HG03066 (cell line): ENCODE data around the gene ABCC1.

Experiments used
- ATAC-seq: cut with Tn5 transposase; IDR thresholded peaks from one replicate; pipeline ENCODE4 v1.9.1; 2021; ENCODE audit warnings: low read depth; ENCODE audit not compliant: unreplicated experiment

Gene ABCC1

DNA sequence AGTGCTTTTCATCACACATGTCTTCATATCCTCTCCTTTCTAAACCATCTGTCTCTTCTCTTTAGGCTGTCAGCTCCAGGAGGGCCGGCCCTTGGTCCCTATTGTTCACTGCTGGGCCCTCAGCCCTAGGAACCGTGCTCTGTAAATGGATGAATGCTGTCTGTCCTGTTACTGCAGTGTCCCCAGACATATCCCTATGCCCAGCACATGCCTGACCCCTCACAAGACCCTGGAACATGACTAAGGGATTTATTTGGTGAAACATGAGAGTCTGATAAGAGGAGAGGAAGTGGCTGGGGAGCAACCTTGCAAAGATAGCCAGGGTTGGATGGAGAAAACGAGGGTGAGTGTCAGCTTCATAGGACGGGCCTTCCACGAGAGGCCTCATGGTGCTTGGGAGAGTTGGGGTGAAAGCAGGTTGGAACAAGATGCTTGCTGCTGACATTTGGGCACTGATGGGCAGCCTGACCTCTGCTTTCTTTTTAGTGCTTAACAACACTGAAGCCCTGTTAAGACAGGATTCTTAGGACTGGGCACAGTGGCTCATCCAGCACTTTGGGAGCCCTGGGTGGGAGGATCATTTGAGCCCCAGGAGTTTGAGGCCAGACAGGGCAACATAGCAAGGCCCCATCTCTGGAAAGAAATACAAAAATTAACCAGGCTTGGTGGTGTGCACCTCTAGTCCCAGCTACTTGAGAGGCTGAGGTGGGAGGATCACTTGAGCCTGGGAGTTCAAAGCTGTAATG lies 39.0 kb downstream of the ABCC1 start:
- ATAC-seq = no peak

DNA sequence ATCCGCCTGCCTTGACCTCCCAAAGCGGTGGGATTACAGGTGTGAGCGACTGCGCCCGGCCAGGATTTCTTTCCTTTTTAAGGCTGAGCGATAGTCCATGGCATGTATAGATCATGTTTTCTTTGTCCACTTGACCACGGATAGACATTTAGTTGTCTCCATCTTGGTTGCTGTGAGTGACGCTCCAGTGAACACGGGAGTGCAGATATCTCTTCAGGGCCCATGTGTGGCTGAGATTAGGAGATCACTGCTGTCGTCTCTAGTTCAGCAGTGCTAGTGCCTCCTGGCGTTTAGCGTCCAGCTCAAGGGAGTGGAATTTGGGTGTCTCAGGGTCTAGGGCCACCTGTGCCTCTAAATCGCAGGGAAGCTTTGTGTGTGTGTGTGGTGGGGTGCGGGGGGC lies 41.5 kb downstream of the ABCC1 start:
- no peak for ATAC-seq

DNA sequence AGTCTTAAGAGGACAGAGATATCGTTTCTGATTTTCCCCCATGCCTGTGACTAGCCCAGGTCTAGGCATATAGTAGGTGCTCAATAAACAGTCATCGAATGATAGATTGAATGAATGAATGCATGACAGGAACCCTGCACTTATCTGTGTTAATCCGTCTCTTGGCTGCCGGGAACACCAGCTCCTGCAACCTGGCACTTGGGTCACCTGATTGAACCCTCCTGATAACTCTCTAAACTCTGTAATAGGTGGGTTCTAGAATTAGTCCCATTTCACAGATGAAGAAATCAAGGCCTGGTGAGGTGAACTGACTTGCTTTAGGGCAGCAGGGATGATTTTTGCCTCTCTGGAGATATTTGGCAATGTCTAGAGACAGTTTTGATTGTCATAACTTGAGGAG lies 43.7 kb downstream of the ABCC1 start:
- no peak for ATAC-seq

DNA sequence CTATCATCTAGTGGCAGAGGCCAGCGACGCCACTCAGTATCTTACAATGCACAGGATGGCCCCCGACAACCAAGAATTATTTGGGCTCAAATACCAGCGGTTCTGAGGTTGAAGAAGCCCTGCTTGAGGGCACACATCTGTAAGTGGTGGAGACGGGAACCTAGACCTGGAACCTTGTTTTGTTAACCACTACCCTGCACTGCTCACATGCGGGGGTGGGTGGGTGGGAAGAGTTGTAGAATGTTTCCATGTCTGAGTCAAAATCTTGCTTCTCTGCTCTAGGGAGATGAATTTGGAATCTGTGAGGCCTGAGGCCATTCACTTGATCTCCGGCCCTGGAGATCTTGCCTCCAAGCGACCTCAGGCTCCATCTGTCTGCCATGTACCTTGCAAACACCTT lies 44.1 kb downstream of the ABCC1 start:
- ATAC-seq = no peak

DNA sequence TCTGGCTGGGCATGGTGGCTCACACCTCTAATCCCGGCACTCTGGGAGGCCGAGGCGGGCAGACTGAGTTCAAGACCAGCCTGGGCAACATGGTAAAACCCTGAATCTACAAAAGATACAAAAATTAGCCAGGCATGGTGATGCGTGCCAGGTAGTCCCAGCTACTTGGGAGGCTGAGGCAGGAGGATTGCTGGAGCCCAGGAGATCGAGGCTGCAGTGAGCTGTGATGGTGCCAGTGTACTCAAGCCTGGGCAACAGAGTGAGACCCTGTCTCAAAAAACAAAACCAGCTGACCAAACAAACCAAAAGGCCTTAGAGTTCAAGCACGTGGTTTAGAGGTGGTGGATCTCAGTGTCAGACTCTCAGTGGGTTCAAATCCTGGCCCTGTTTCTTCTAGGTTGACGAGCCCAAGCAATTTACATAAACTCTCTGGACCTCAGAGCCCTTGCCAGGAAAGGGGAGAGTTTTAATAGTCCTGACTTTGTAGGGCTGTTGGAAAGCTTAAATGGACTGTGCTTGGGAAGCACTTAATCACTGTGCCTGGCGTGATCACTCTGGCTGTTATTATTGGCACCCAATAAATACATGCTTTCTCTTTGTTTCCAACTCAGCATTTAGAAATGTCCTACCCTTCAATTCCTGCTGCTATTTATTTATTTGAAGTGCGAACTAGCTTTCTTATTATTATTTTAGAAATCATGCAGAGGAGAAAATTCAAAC lies 44.7 kb downstream of the ABCC1 start:
- no peak for ATAC-seq

DNA sequence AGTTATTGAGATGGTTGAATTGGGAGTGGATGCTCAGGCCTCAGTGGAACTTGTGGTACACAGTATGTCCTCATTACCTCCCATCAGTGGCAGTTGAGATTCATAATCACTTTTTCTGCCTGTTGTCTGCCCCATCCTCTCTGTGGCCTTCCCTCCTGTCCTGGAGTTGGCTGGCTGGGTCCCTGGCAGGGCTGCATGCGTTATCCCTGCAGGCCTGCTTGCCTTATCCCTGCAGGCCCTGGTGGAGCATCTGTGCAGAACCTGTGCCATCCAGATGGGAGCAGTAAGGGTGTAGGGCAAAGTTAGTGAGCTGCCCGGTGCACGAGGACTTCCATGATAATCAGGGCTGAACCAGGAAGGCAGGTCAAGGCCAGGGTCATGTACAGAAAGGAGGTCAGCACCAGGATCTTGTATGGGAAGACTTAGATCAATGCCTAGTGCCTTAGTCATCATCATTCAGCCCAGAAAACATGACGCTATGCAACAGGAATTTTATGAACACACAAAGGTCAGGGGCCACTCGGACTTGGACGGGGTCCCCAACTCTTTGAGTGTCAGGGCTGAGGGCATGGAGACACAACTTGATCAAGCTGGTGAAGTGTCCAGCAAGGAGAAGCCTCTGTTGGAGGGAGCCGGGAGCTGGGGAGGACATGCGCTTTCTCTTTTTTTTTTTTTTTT lies 47.2 kb downstream of the ABCC1 start:
- ATAC-seq = no peak

DNA sequence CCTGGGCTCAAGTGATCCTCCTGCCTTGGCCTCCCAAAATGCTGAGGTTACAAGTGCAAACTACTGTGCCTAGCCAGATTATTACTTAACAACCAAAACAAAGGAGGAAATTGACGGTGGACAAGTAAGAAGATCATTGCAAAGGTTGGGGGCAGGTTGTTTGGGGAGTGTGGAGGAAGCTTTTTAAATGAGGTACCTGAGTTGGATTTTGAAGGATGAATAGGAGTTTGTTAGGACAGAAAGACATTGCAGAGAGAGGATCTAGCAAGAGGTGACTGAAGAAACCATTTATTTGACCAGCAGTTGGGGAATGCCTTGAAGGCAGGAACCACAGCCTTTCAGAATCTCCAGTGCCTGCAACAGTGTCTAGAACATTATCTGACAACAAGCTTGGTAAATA lies 51.3 kb downstream of the ABCC1 start:
- no peak for ATAC-seq

DNA sequence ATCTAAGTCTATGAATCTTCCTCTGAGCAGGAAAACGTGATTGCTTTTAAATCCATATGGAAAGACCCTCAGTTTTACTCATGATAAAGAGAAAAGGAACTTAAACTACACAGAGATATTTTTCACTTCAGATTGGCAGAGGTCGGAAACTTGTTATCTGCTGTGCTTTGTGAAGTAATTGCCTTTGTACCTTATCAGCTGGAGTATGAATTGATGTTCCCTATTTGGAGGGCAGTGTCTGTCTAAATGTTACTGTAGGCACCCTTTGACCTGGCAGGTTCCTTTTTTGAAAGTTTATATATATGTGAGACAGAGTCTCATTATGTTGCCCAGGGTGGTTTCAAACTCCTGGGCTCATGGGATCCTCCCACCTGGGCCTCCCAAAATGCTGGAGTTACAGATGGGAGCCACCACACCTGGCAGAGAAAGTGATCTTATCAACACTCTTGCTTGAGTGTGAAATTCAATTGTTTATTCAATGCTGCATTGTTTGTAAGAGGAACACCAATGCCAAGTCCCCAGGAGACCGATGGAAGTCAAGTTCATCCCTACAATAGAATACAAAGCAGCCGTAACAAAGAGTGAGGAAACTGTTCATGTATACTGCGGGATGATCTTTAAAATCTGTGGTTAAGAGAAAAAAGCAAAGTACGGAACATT lies 52.3 kb downstream of the ABCC1 start:
- no peak for ATAC-seq

DNA sequence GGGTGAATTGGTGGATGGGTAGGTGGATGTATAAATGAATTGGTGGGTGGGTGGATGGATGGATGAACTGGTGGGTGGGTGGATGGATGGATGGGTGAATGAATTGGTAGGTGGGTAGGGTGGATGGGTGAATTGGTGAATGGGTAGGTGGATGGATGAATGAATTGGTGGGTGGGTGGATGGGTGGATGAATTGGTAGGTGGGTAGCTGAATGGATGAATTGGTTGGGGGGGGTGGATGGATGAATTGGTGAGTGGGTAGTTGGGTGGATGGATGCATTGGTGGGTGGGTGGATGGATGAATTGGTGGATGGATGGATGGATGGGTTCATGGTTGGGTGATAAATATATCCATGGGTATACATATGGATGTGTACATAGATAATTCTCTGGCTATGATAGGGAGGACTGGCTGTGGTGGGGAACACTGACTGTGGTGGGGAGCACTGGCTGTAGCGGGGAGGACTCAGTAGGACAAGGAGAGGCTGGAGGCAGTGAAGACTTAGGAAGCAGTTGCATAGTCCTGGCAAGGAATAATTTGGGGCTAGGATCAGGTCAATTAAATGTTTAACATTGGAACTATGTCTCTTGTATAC lies 54.4 kb downstream of the ABCC1 start:
- no peak for ATAC-seq

DNA sequence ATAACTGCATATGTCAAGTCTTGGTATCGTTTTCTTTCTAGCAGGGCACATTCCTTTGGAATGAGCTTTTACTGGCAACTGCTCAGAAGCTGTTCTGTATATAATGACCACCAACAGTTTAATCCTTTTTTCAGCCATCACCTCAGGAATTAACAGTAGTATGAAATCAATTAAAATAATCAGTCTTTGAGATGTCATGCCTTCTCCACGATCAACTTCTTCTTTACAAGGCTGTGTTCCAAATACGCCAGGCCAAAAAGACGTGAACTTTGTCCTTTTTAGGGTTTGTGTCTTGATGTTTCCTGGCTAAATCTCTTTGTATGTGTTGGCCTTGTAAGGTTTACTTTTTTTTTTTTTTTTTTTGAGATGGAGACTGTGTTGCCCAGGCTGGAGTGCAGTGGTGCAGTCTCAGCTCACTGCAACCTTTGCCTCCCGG lies 54.9 kb downstream of the ABCC1 start:
- no peak for ATAC-seq

DNA sequence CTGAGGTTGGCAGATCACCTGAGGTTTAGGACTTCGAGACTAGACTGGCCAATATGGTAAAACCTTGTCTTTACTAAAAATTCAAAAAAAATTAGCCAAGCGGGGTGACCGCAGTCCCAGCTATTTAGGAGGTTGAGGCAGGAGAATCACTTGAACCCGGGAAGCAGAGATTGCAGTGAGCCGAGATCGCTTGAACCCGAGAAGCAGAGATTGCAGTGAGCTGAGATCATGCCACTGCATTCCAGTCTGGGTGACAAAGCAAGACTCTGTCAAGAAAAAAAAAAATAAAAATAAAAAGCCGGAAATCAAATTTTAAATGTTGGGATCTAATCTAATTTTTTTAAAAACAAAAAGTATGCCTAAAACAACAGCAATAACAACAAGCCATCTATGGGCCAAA lies 56.3 kb downstream of the ABCC1 start:
- ATAC-seq = no peak

DNA sequence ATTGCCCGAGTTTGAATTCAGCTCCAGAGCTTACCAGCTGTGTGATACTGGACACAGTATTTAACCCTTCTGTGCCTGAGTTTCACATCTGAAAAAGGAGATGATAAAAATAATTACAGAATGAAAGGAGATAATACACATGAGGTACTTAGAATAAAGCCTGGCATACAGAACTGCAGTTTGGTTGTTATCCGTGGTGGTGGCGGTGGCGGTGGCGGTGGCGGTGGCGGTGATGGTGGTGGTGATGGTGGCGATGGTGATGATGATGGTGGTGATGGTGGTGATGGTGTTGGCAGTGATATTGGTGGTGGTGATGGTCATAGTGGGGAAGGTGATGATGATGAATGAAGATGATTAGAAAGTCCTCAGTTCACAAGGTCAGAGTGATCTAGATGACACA lies 57.2 kb downstream of the ABCC1 start:
- no peak for ATAC-seq

DNA sequence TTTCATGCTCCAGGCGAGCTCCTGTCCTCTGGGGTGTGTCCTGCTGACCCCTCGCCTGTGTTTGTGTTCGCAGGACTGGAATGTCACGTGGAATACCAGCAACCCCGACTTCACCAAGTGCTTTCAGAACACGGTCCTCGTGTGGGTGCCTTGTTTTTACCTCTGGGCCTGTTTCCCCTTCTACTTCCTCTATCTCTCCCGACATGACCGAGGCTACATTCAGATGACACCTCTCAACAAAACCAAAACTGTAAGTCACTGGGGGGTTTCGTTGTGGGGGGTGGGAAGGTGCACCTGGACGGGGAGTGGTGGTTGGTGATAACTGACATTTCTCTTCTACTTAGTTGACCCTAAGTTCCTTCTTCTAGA lies 58.3 kb downstream of the ABCC1 start:
- ATAC-seq = no peak

DNA sequence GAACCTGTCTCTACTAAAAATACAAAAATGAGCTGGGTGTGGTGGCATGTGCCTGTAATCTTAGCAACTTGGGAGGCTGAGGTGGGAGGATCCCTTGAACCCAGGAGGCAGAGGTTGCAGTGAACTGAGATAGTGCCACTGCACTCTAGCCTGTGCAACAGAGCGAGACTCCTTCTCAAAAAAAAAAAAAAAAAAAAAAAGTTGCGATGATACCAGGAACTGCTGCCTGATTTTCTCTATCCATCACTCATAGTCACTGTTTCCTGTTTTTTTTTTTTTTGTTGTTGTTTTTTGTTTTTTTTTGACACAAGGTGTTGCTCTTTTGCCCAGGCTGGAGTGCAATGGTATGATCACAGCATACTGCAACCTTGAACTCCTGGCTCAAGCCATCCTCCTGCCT lies 59.2 kb downstream of the ABCC1 start:
- no peak for ATAC-seq

DNA sequence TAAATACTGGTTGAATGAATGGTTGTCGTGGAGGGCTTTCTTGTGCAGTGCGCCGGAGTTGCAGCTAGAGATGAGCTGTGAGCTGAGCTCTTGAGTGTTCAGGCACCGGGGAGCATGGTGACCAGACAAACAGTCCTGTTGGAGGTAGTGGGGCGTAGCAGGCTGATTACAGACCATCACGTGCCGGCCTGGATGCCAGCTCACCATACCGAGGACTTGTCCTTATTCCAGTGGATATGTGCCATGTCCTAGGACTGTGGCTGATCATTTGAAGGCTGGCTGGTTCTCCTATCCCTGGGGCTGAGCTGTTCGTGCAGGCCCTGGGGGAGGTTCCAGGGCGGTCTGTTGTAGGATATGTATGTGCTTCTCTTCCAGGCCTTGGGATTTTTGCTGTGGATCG lies 60.0 kb downstream of the ABCC1 start:
- ATAC-seq = no peak

DNA sequence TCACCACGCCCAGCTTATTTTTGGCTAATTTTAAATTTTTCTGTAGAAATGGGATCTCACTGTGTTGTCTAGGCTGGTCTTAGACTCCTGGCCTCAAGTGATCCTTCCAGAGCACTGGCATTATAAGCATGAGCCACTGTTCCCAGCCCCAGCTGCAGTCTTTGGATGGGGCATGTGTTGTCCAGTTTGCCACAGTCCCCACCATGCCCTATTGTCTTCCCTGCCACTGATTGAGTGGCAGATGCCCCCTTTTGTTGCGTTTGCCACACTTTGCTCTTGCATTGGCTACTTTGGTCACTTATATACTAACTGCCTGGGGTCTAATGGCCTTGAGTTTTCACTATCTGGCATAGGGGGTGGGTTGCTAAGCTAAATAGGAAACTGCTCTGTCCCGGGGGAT lies 60.8 kb downstream of the ABCC1 start:
- ATAC-seq = no peak

DNA sequence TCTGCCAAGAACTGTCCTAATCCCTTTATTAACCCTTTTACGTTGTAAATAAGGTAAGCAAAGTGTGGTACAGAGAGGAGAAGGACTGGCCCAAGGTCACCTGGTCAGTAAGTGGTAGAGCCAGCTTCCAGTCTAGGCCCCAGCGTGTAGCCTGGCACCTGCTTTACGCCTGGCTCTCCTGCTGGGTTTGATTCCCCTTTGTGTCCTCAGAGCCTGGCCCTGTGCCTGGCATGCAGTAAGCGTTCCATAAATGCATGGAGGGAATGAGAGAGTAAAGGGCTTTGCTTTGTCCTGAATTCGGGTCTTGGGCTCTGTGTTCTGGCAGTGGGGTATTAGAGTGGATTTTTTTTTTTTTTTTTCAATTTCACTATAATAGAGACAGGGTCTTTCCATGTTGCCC lies 62.7 kb downstream of the ABCC1 start:
- no peak for ATAC-seq

DNA sequence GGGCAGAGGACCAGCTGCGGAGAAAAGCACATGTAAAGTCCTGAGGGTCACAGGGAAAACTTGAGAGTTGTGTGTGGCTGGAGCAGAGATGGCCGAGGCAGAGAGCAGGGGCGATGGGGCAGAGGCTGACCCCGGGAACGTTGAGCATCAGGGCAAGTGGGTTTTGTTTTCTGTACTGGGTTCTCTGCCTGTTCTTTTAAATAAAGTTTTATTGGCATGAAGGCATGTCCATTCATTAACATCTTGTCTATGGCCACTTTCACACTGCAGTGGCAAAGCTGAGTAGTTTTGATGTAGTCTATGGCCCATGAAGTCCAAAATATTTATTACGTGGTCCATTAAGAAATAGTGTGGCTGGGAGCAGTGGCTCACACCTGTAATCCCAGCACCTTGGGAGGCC lies 64.4 kb downstream of the ABCC1 start:
- ATAC-seq = no peak

DNA sequence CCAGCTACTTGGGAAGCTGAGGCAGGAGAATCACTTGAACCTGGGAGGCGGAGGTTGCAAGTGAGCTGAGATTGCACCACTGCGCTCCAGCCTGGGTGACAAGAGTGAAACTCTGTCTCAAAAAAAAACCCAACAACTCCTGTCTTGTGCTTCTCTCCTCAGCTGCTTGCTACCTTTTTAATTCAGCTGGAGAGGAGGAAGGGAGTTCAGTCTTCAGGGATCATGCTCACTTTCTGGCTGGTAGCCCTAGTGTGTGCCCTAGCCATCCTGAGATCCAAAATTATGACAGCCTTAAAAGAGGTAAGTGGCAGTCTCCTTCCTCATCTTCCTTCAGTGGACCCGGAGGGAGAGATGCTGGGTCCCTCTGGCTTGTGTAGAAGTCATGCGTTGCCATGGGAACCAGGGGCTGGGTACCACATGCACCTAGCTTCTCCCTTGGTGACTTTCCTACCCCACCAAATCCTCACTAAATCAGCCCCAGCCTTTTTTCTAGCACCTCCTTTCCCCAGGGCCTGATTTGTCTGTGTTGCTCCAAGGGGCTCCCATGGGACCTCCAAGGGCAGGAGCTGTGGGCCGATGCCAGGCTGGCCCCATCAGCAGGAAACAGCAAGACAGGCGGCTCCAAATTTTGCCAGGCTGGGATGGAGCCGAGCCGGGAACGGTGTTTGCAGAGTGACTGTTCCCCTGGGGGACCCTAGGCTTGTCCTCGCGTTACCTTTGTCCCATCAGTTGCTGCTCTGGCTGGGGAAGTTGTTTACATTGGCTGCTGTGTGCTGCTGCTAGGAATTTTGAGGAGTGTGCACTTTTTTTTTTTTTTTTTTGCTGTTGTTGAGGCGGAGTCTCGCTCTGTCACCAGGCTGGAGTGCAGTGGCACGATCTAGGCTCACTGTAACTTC lies 65.2 kb downstream of the ABCC1 start:
- ATAC-seq = no peak

DNA sequence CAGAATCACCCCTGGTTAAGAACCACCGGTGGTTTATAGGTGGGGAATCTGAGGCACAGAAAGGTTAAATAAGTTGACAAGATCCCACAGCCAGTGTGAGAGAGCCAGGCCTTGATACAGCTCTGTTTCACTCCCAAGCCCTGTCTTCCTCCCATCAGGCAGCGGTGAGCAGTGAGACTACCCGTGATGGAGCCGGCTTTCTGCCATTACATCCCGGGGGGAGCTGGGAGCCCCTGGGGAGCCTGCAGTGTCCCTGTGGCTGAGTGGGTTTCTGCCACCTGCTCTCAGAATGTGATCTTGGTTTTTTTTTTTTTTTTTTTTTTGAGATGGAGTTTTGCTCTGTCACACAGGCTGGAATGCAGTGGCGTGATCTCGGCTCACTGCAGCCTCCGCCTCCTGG lies 66.4 kb downstream of the ABCC1 start:
- ATAC-seq = no peak
